Hematopoietic multipotent progenitor cell treated with erythropoietin and hydrocortisone succinate and interleukin-3 and kit ligand, for 8 days (in vitro differentiated cells): ENCODE measurements around the gene CTU2.

ENCODE experiments used
- DNase-seq: peaks from one replicate; pipeline ENCODE4 v3.0.0-alpha.2; 2015

CTU2 gene

GRCh38 chr16:88764080-88764479 is 57.8 kb downstream of the CTU2 start:
- DNase-seq = no peak

- DNase-seq = no peak
Observed at GRCh38 chr16:88764913-88765349, 58.6 kb downstream of the CTU2 start.
